Measurements from ENCODE around the gene C5orf58.

C5orf58 gene

DNA sequence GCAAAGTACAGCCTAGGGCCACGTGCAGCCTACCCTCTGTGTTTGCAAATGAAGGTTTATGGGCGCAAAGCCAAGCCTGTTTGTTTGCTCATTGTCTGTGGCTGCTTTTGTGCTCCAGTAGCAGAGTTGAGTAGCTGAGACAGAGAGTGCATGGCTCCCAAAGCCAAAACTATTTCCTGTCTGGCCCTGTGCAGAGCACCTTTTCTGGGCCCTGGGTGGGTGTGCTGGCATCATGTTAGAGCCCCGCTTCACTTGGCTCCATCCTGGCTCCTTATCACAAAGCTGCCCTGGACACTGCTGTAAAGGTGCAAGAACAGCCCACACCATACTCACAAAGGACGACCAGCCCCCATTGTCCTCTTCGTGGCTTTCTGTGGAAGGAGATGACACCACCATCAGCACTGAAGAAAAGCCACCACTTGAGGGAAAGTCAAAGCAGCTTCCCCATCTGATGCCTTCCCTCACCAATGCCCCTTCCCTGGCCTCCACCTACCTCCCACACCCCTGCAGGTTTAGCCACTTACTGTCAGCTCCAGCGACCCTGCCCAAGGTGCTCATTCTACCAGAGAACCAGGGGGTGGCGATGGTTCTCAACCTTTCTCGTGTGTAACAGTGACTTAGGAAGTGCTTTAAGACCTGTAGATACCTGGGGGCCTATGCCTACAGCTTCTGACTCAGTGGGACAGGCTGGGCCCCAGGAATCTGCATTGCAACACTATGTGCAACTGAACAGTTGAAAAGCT, 41.4 kb downstream of the C5orf58 start:
- H3K4me3 Mint-ChIP-seq, result peak overlapping the region; percentile 80
- H3K4me1 Mint-ChIP-seq (ENCODE audit: low read depth), result peaks cover 86% of the 10 kb centered on the region
- H3K27me3 Mint-ChIP-seq (ENCODE audit: low read depth), result no peaks in the 10 kb centered on the region
- peaks cover 78% of the 10 kb centered on the region for H3K36me3 Mint-ChIP-seq (ENCODE audit: low read depth)
- H3K27ac Mint-ChIP-seq, result peak overlapping the region; percentile 92
- no peaks in the 10 kb centered on the region for H3K9me3 Mint-ChIP-seq

DNA sequence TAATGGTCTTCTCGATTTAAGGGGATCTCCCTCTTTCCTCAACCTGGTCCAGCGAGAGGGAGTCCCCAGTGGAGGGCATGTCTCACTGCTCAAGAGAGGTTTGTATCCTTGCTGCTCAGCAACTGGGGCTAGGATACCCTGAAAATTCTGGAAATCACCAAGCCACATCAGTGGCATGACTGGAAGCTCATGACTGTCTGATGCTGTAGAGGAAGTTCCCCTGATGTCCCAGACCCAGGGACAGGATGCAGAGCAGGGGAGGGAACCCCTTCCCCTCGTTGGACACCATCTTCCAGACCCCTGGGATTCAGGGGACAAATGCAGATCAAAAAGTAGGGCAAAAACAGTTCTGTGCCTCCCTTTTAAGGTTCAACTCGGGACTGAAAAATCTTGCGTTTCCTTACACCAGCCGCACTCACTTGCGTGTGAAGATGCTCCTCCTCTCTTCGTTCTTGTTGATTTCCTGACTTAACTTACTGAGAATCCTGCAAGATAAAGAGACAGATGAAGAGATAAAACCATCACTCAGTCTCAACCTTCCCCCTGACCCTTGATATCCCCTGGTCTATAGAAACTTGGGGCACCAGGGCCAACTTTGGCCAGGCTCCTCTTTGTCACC, 42.7 kb downstream of the C5orf58 start:
- Mint-ChIP-seq H3K27me3 (ENCODE audit: low read depth) (no peaks in the 10 kb centered on the region), H3K4me3 (peak overlapping the region; percentile 80), H3K36me3 (ENCODE audit: low read depth) (peaks cover 77% of the 10 kb centered on the region), H3K27ac (peak overlapping the region; percentile 92), H3K9me3 (no peaks in the 10 kb centered on the region), H3K4me1 (ENCODE audit: low read depth) (peaks cover 88% of the 10 kb centered on the region)

DNA sequence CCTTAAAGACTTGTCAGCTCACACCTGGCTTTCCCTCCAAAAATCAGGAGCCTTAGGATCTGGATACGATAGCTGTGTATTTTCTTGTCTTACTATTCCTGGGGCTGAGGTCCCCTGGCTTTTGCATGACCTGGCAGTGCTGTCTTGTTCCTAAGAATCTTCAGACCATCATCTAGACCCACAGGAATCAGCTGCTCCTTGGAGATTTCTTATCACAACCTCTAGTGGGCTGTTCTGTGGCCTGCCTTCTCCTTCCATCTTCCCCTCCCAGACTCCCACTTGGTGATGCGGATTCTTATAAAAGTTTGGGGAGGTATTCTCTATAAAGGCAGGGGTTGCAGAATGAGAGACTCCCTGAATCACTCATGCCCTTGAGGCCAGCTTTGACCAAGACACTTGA, 43.4 kb downstream of the C5orf58 start:
- Mint-ChIP-seq H3K27ac (peak overlapping the region; percentile 92), H3K27me3 (ENCODE audit: low read depth) (no peaks in the 10 kb centered on the region)

DNA sequence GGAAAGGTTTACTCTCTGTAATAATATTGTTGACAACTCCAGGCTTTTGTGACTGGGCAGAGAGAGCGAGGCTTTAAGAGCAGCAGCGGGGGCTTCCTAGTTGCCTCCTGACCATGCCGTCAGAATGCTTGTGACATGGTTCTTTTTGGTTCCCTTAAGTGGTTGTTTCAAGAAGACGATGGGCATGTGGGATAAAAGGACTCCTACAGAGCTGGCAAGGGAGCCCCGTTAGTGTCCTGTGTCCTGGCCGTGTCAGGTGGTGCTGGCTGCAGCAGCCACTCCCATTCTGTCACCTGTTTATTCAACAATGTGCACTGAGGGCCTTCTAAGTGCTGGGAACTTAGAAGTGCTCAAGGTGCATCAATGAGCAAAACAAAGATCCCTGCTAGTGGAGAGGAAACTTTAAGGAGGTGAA, 45.1 kb downstream of the C5orf58 start:
- Mint-ChIP-seq H3K4me3 (peak overlapping the region; percentile 80), H3K36me3 (ENCODE audit: low read depth) (peaks cover 73% of the 10 kb centered on the region), H3K27me3 (ENCODE audit: low read depth) (no peaks in the 10 kb centered on the region), H3K27ac (peak overlapping the region; percentile 92), H3K4me1 (ENCODE audit: low read depth) (peaks cover 92% of the 10 kb centered on the region), H3K9me3 (no peaks in the 10 kb centered on the region)

More for the DNA sequence above, 43.4 kb downstream of the C5orf58 start:
- H3K4me1 Mint-ChIP-seq (ENCODE audit: low read depth), result peaks cover 86% of the 10 kb centered on the region
- H3K36me3 Mint-ChIP-seq (ENCODE audit: low read depth), result peaks cover 72% of the 10 kb centered on the region
- no peaks in the 10 kb centered on the region for H3K9me3 Mint-ChIP-seq
- H3K4me3 Mint-ChIP-seq, result peak overlapping the region; percentile 80

DNA sequence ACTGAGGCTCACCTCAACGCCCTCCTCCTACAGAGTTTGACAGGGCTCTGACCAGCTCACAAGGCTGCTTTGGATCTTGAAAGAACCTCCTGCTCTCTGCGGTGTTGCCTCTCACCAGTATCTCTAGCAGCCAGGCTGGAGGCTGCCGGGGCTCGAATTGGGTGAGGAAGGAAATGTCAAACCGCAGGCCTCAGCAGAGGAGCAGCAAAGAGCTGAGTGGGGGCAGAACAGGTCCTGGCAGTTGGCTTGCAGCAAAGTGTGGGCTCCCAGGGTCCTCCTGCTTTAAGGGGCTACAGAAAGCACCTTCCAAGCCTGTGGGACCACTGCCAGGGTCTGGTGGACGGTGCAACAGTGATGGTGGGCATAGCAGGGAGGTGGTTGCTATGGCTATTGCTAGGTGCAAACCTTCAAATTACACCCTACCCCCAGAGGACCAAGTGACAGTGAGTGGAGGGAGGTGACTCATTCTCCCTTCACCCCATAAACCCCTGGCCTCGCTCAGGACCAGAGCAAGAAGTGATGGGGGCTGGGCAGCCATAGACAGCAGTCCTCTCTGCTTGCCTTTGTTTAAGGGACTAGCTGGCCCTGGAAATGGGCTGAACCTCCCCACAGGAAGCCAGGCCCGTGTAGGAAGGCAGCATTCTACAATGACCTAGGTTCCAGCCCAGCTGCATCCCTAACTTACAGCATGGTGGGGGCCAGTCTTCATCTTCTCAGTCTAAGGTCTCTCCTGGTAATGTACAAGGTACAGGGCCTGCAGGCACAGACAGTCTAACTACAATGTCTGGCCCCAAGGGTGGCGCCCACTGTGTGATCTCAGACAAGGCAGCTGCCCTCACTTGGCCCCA, 46.0 kb downstream of the C5orf58 start:
- Mint-ChIP-seq H3K27ac (peak overlapping the region; percentile 98), H3K27me3 (ENCODE audit: low read depth) (no peaks in the 10 kb centered on the region), H3K4me3 (peak overlapping the region; percentile 85), H3K36me3 (ENCODE audit: low read depth) (peaks cover 73% of the 10 kb centered on the region), H3K9me3 (no peaks in the 10 kb centered on the region), H3K4me1 (ENCODE audit: low read depth) (peaks cover 92% of the 10 kb centered on the region)

DNA sequence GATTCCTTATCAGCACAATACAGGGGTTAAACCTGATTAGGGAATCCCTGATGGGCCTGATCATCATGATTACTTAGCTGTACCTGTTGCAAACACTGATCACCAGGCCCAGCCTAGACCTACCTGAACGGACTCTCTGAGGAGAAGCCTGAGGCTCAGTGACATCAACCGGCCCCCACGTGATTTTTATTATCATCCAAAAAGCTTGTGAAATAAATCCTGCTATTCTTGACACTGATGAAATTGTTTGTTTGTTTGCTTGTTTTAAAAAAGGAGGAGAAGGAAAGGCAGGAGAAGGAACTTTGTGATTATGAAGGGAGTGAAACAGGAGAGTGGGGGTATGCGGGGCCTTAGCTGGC, 46.7 kb downstream of the C5orf58 start:
- Mint-ChIP-seq H3K4me3 (peak overlapping the region; percentile 85), H3K27ac (peak overlapping the region; percentile 98), H3K9me3 (no peaks in the 10 kb centered on the region), H3K27me3 (ENCODE audit: low read depth) (no peaks in the 10 kb centered on the region), H3K36me3 (ENCODE audit: low read depth) (peaks cover 72% of the 10 kb centered on the region), H3K4me1 (ENCODE audit: low read depth) (peaks cover 89% of the 10 kb centered on the region)

DNA sequence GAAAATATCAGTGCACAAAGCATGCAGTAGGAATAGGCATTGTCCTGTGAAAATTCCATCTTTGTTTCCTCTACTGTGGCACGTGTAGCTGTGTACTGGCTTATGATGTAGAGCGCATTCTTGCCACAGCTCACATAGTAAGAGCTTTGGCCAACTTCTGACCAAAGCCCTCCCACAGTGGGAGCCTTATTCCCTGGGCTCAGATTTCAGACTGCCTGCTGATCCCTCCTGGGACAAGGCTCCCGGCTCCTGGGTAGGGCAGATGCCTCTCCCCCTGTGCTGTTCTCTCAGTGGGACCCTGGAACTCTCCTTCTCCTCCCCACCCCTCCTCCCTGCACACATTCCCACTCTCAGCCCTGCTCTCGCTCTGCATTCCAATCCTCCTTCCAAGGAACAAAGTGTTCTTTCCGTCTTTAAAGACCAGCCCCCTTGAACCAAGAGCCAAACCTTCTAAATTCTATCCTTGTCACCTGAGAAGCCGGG, 47.3 kb downstream of the C5orf58 start:
- Mint-ChIP-seq H3K36me3 (ENCODE audit: low read depth) (peaks cover 74% of the 10 kb centered on the region), H3K4me1 (ENCODE audit: low read depth) (peaks cover 91% of the 10 kb centered on the region), H3K27me3 (ENCODE audit: low read depth) (no peaks in the 10 kb centered on the region), H3K27ac (peak overlapping the region; percentile 98), H3K4me3 (peak overlapping the region; percentile 85), H3K9me3 (no peaks in the 10 kb centered on the region)

DNA sequence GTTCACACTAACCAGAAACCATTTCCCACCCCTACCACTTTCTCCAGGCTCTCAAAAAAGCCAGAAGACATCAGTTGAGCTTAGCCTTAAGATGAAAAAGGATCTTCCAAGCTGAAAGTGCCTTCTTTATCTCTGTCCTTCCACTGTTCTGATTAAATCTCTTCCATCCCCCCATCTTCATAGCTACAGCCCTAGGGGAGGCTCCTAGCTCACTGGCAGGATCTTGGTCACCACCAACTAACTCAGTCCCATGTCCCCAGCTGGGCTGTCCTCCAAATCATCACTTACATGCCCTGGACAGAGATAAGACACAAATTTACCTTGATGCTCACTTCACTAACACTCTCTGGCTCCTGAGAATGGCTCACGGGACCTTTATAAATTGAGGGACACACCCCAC, 50.5 kb downstream of the C5orf58 start:
- peaks cover 79% of the 10 kb centered on the region for H3K36me3 Mint-ChIP-seq (ENCODE audit: low read depth)
- peaks cover 90% of the 10 kb centered on the region for H3K4me1 Mint-ChIP-seq (ENCODE audit: low read depth)
- H3K27me3 Mint-ChIP-seq (ENCODE audit: low read depth), result no peaks in the 10 kb centered on the region
- peak overlapping the region; percentile 79 for H3K27ac Mint-ChIP-seq
- no peaks in the 10 kb centered on the region for H3K9me3 Mint-ChIP-seq
- peak overlapping the region; percentile 43 for H3K4me3 Mint-ChIP-seq

DNA sequence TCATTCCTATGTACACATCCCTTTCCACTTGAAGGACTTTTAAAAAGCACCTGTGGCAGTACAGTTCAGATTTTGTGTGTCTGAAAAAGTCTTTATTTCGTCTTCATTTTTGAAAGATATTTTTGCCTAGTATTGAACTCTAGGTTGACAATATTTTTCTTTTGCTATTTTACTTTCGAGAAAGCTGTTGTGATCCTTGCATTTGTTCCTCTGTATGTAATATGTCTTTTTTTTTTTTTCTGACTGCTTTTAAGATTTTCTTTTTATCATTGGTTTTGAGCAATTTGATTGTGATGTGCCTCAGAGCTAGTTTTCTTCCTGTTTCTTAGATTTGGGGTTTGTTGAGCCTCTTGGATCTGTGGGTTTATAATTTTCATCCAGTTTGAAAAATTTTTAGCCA, 51.4 kb downstream of the C5orf58 start:
- Mint-ChIP-seq H3K4me1 (ENCODE audit: low read depth) (peaks cover 90% of the 10 kb centered on the region), H3K27me3 (ENCODE audit: low read depth) (no peaks in the 10 kb centered on the region), H3K9me3 (no peaks in the 10 kb centered on the region), H3K4me3 (peak overlapping the region; percentile 52), H3K27ac (peak overlapping the region; percentile 38), H3K36me3 (ENCODE audit: low read depth) (peaks cover 87% of the 10 kb centered on the region)

DNA sequence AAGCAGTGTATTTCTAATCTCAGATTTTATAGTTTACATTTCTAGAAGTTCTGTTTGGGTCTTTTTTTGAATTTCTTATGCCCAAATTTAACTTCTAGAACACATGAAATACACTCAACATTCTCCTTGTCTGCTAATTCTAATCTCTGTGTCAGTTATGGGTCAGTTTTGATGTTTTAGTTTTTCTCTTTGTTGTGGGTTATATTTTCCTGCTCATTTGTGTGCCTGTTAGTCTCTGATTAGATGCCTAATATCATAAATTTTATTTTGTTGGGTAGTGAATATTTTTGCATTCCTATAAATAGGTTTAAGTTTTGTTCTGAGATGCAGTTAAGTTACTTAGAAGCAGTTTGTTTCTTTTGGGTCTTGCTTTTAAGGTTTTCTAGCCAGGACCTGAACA, 52.4 kb downstream of the C5orf58 start:
- Mint-ChIP-seq H3K27ac (peak overlapping the region; percentile 38), H3K9me3 (no peaks in the 10 kb centered on the region), H3K4me3 (peak overlapping the region; percentile 52), H3K4me1 (ENCODE audit: low read depth) (peaks cover 90% of the 10 kb centered on the region), H3K27me3 (ENCODE audit: low read depth) (no peaks in the 10 kb centered on the region), H3K36me3 (ENCODE audit: low read depth) (peaks cover 90% of the 10 kb centered on the region)

DNA sequence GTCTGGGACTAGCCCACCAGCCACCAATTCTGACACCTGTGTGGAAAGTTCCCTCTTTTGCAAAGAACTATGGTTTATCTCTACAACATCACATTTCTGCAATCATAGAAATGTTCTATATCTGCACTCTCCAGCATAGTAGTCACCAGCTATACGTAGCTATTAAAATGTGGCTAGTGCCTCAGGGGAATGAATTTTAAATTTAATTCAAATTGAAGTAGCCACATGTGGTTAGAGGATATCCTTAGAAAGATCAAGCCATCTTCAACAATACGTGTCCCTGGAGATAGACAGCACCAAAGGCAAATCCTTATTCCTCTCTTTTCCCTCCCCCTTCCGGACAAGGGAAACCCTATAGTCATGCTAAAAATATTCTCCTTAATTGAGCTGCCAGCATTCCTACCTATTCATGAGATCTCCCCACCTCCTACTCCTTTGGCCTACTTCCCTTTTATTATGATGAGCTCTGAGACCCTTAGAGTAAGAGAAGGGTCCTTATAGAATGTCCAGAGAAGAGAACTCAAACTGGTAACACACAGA, 53.7 kb downstream of the C5orf58 start:
- peaks cover 97% of the 10 kb centered on the region for H3K36me3 Mint-ChIP-seq (ENCODE audit: low read depth)
- peaks cover 92% of the 10 kb centered on the region for H3K4me1 Mint-ChIP-seq (ENCODE audit: low read depth)
- no peak overlapping the region for H3K4me3 Mint-ChIP-seq
- no peaks in the 10 kb centered on the region for H3K9me3 Mint-ChIP-seq
- H3K27ac Mint-ChIP-seq, result peak overlapping the region; percentile 43
- H3K27me3 Mint-ChIP-seq (ENCODE audit: low read depth), result no peaks in the 10 kb centered on the region

DNA sequence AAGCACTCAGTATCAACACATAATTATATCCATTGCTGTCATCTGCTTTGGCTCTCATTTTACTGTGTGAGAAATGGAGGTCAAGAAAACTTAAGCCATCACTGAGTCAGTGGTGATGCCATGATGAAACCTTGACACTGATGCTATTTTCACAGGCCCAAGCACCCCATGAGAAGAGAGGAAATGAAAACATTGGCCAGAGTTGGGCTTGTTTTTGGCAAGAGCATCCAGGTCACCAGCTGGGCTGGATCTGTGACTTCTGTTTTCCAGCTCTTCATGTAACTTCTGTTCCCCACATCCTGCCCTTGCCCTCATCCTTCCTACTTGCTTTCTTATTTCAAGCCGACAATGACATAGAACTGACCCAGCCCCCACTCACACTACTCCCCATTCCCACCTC, 54.7 kb downstream of the C5orf58 start:
- Mint-ChIP-seq H3K4me3 (peak overlapping the region; percentile 59), H3K27me3 (ENCODE audit: low read depth) (no peaks in the 10 kb centered on the region), H3K4me1 (ENCODE audit: low read depth) (peaks cover 93% of the 10 kb centered on the region), H3K27ac (peak overlapping the region; percentile 82), H3K9me3 (no peaks in the 10 kb centered on the region), H3K36me3 (ENCODE audit: low read depth) (peaks cover 98% of the 10 kb centered on the region)

DNA sequence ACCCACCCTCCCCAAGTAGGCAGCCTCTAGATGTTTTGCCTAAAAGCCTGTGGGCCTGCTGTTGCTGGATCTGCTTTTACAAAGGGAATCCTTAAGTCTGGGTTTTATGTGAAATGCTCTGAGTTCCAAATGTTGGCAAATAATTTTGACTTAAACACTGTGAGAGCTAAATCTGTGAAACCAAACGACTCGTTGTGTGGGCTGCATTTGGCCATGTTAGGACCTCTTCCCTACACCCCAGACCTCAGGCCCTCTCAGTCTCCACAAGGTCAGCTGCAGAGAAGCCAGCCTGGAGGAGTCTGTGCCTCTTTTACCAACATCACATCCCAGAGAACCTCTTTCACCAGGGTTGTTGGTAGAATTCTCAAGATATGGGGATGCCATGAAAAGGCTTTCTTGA, 55.4 kb downstream of the C5orf58 start:
- Mint-ChIP-seq H3K27me3 (ENCODE audit: low read depth) (no peaks in the 10 kb centered on the region), H3K4me1 (ENCODE audit: low read depth) (peaks cover 93% of the 10 kb centered on the region), H3K9me3 (no peaks in the 10 kb centered on the region), H3K27ac (peak overlapping the region; percentile 21), H3K36me3 (ENCODE audit: low read depth) (peaks cover 98% of the 10 kb centered on the region), H3K4me3 (peak overlapping the region; percentile 69)

DNA sequence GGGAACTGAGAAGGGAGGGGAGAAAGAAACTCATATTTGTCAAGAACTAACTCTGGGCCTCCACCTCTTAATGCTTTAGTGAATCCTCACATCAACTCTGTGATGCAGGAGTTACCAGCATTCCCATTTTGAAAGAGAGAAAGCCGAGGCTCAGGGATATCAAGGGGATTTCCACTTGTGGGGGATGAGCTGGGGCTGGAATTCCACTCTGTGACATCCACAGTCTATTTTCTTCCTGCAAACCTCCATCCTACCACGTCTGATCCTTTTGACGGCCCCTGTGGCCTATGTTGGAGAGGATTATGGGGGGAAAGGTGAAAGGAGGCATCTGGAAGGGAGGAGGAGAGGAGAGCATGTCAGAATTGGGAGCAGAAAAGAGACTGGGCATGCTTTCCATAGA, 55.8 kb downstream of the C5orf58 start:
- Mint-ChIP-seq H3K9me3 (no peaks in the 10 kb centered on the region), H3K36me3 (ENCODE audit: low read depth) (peaks cover 98% of the 10 kb centered on the region), H3K4me3 (peak overlapping the region; percentile 69), H3K4me1 (ENCODE audit: low read depth) (peaks cover 92% of the 10 kb centered on the region), H3K27me3 (ENCODE audit: low read depth) (no peaks in the 10 kb centered on the region), H3K27ac (peak overlapping the region; percentile 66)

All from T-helper 1 cell treated with Interleukin-12 subunit alpha and Interleukin-12 subunit beta and Interleukin-4 antibody, amounts not matched to agents 30 μg/mL and 1 μg/mL, for 36 hours (primary cell).